Nephron progenitor cell (in vitro differentiated cells): Measurements from ENCODE around the gene PLEKHA6.

ENCODE experiments used
- DNase-seq: peaks from one replicate; pipeline ENCODE4 v3.0.0; 2021
- H3K27ac Mint-ChIP-seq: 2 replicates; pipeline ENCODE4 v1.8.0; 2021; ENCODE audit warnings: mild to moderate bottlenecking, moderate library complexity, mixed read lengths
- H3K27me3 Mint-ChIP-seq: 2 replicates; pipeline ENCODE4 v1.8.0; 2021; ENCODE audit warnings: mild to moderate bottlenecking, low read depth, mixed read lengths; ENCODE audit not compliant: poor library complexity
- H3K36me3 Mint-ChIP-seq: 2 replicates; pipeline ENCODE4 v1.8.0; 2021; ENCODE audit warnings: low read depth, mixed read lengths
- H3K4me1 Mint-ChIP-seq: 2 replicates; pipeline ENCODE4 v1.8.0; 2021; ENCODE audit warnings: mixed read lengths
- H3K4me3 Mint-ChIP-seq: 2 replicates; pipeline ENCODE4 v1.8.0; 2021; ENCODE audit warnings: mild to moderate bottlenecking, moderate library complexity, mixed read lengths
- H3K9me3 Mint-ChIP-seq: 2 replicates; pipeline ENCODE4 v1.8.0; 2021; ENCODE audit warnings: mild to moderate bottlenecking, moderate library complexity, mixed read lengths
- CTCF ChIP-seq: fragments of 200-600 bp; sonication (generic); IDR thresholded peaks from 2 replicates; pipeline ENCODE4 v1.5.0; 2021; ENCODE audit warnings: antibody characterized with exemption

Gene PLEKHA6

GRCh38 chr1:204336421-204337035 lies 23.2 kb downstream of the PLEKHA6 start:
- no peak for TF ChIP-seq CTCF
- peaks cover 61% of the 10 kb centered on the region for H3K27me3 Mint-ChIP-seq
- no peak overlapping the region for H3K4me3 Mint-ChIP-seq
- no peak overlapping the region for H3K27ac Mint-ChIP-seq
- no peak for DNase-seq
- no peaks in the 10 kb centered on the region for H3K36me3 Mint-ChIP-seq
- H3K9me3 Mint-ChIP-seq: no peaks in the 10 kb centered on the region
- H3K4me1 Mint-ChIP-seq: peaks cover 29% of the 10 kb centered on the region

- Mint-ChIP-seq H3K4me1 (peaks cover 24% of the 10 kb centered on the region), H3K27me3 (peaks cover 58% of the 10 kb centered on the region), H3K9me3 (no peaks in the 10 kb centered on the region), H3K36me3 (no peaks in the 10 kb centered on the region), H3K4me3 (no peak overlapping the region), H3K27ac (no peak overlapping the region)
- DNase-seq: no peak
- TF ChIP-seq CTCF: no peak
Measured at GRCh38 chr1:204335533-204335932, 24.2 kb downstream of the PLEKHA6 start.

GRCh38 chr1:204335085-204335484 lies 24.6 kb downstream of the PLEKHA6 start:
- no peak for TF ChIP-seq CTCF
- no peaks in the 10 kb centered on the region for H3K36me3 Mint-ChIP-seq
- DNase-seq: no peak
- no peak overlapping the region for H3K27ac Mint-ChIP-seq
- H3K9me3 Mint-ChIP-seq: no peaks in the 10 kb centered on the region
- peaks cover 19% of the 10 kb centered on the region for H3K4me1 Mint-ChIP-seq
- no peak overlapping the region for H3K4me3 Mint-ChIP-seq
- peaks cover 55% of the 10 kb centered on the region for H3K27me3 Mint-ChIP-seq

- Mint-ChIP-seq H3K4me3 (no peak overlapping the region), H3K4me1 (peaks cover 14% of the 10 kb centered on the region), H3K27ac (no peak overlapping the region), H3K9me3 (no peaks in the 10 kb centered on the region), H3K36me3 (no peaks in the 10 kb centered on the region), H3K27me3 (peaks cover 50% of the 10 kb centered on the region)
- DNase-seq: no peak
- no peak for TF ChIP-seq CTCF
Measured at GRCh38 chr1:204334455-204334854, 25.3 kb downstream of the PLEKHA6 start.

- Mint-ChIP-seq H3K27ac (no peak overlapping the region), H3K27me3 (peaks cover 43% of the 10 kb centered on the region), H3K4me3 (no peak overlapping the region), H3K9me3 (peaks cover 6% of the 10 kb centered on the region), H3K4me1 (peaks cover 11% of the 10 kb centered on the region), H3K36me3 (no peaks in the 10 kb centered on the region)
- TF ChIP-seq CTCF: no peak
- no peak for DNase-seq
Measured at GRCh38 chr1:204333427-204333826, 26.3 kb downstream of the PLEKHA6 start.

- Mint-ChIP-seq H3K9me3 (peaks cover 6% of the 10 kb centered on the region), H3K27me3 (peaks cover 41% of the 10 kb centered on the region), H3K4me3 (no peak overlapping the region), H3K4me1 (peaks cover 13% of the 10 kb centered on the region), H3K36me3 (no peaks in the 10 kb centered on the region), H3K27ac (no peak overlapping the region)
- DNase-seq: no peak
- TF ChIP-seq CTCF: no peak
Measured at GRCh38 chr1:204331847-204332487, 27.8 kb downstream of the PLEKHA6 start.
